ENCODE results near the gene PLA2G12B.
"Not testable (repeated sequence)": the region's sequence is repeated elsewhere in the genome, so short reads cannot be mapped to it uniquely, and the experiment has no call there.

Gene PLA2G12B, protein sequence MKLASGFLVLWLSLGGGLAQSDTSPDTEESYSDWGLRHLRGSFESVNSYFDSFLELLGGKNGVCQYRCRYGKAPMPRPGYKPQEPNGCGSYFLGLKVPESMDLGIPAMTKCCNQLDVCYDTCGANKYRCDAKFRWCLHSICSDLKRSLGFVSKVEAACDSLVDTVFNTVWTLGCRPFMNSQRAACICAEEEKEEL

GRCh38 chr10:72954596-72955554 is at the start of gene PLA2G12B:
Gene PLA2G12B (minus strand): TSS chr10:72954806. CDS start chr10:72954685, 121 bp downstream.
- no peak for DNase-seq (ENCODE audit: extremely low read depth in 1 of 2, low read depth in 1 of 2)

GRCh38 chr10:73003822-73004221 is 49.2 kb upstream of the PLA2G12B start:
- no peak for DNase-seq (ENCODE audit: extremely low read depth in 1 of 2, low read depth in 1 of 2)

DNA sequence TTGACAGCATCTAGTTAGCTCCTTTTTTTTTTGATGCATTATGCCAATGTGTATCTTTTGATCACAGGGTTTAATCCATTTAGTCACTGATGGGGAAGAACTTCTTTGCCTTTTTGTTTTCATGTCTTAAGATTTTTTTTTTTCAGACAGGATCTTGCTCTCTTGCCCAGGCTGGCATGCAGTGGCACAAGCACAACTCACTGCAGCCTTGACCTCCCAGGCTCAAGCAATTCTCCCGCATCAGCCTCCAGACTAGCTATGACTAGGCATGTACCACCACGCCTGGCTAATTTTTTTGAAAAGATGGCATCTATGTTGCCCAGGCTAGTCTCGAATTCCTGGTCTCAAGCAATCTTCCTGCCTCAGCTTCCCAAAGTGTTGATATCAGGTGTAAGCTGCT is 46.4 kb upstream of the PLA2G12B start:
- DNase-seq (ENCODE audit: extremely low read depth in 1 of 2, low read depth in 1 of 2) = no peak

DNA sequence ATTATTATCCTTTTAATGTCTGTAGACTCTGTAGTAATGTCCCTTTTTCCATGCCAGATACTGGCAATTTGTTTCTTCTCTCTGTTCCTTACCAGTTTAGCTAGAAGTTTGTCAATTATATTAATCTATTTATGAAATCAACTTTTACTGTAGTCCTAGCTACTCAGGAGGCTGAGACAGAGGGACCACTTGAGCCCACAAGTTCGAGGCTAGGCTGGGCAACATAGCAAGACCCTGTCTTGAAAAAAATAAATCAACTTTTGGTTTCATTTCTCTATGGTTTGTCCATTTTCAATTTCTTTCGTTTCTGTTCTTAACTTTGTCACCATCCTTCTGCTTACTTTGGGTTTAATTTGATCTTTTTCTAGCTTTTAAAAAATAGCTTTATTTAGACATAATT is 42.5 kb upstream of the PLA2G12B start:
- DNase-seq (ENCODE audit: extremely low read depth in 1 of 2, low read depth in 1 of 2) = no peak

DNA sequence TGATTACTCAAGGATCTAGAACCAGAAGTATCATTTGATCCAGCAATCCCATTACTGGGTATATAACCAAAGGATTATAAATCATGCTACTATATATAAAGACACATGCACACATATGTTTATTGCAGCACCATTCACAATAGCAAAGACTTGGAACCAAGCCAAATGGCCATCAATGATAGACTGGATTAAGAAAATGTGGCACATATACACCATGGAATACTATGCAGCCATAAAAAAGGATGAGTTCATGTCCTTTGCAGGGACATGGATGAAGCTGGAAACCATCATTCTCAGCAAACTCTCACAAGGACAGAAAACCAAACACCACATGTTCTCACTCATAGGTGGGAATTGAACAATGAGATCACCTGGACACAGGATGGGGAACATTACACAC is 40.9 kb upstream of the PLA2G12B start:
- not testable (repeated sequence) for DNase-seq (ENCODE audit: extremely low read depth in 1 of 2, low read depth in 1 of 2)

DNA sequence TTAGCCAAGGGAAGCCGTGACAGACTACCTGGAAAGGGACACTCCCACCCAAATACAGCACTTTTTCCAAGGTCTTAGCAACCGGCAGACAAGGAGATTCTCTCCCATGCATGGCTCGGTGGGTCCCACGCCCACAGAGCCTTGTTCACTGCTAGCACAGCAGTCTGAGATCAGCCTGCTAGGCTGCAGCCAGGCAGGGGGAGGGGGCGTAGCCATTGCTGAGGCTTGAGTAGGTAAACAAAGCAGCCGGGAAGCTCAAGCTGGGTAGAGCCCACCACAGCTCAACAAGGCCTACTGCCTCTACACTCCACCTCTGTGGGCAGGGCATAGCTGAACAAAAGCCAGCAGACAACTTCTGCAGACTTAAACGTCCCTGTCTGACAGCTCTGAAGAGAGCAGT is 35.2 kb upstream of the PLA2G12B start:
- not testable (repeated sequence) for DNase-seq (ENCODE audit: extremely low read depth in 1 of 2, low read depth in 1 of 2)

- DNase-seq (ENCODE audit: extremely low read depth in 1 of 2, low read depth in 1 of 2) = not testable (repeated sequence)
These were observed 30.0 kb upstream of the PLA2G12B start for GRCh38 chr10:72984618-72985017.

- no peak for DNase-seq (ENCODE audit: extremely low read depth in 1 of 2, low read depth in 1 of 2)
These were observed 27.4 kb upstream of the PLA2G12B start for GRCh38 chr10:72981882-72982529.

DNA sequence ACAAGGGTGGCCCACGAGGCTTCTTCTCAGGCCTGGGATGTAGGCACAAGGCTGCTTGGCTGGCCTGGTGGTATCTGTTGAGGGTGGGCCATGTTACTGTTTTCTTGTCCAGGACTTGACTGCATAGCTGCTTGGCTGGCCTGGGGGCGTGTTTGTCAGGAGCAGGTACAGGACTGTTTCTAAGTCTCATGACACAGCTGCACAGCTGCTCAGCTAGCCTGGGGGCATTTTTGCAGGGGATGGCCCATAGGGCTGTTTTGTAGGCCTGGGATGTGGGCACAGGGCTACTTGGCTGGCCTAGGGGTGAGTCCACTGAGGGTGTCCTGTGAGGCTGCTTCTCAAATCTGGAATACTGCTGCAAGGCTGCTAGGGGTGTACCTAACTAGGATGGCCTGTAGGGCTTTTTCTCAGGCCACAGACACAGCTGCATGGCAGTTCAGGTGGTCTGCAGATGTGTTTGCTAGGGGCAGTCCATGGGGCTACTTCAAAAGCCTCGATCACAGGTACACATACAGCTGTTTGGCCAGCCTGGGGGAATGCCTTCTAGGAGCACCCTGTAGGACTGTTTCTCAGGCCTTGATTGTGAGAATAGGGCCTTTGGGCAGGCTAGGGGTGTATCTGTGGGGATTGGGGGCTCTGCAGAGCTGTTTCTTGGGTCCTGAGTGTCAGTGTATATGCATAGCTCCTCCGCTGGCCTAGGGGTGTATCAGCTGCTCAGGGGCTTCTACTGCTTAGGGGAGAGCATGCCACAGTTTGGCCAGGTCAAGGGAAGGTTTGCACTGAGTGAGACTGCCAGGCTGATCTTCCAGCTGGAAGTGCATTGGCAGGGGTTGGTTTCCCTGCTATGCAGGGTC is 26.6 kb upstream of the PLA2G12B start:
- DNase-seq (ENCODE audit: extremely low read depth in 1 of 2, low read depth in 1 of 2) = no peak

DNA sequence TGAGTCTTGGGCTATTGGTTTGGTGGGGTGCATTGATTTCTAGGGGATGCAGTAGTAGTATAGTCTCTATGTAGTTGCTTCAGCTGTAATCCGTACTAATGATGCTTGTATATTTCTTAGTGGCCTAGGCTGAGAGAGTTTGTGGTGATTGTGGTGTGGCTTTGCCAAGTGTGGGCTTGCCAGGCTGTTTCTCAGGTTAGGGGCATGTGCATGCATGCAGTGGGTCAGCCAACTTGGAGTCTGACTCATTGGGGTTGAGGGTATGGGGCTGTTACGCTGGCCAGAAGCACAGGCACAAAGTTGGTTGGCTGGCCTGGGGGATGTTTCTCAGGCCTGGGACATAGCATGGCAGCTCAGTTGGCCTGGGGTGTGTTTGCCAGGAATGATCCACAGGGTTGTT is 25.7 kb upstream of the PLA2G12B start:
- DNase-seq (ENCODE audit: extremely low read depth in 1 of 2, low read depth in 1 of 2) = no peak

DNA sequence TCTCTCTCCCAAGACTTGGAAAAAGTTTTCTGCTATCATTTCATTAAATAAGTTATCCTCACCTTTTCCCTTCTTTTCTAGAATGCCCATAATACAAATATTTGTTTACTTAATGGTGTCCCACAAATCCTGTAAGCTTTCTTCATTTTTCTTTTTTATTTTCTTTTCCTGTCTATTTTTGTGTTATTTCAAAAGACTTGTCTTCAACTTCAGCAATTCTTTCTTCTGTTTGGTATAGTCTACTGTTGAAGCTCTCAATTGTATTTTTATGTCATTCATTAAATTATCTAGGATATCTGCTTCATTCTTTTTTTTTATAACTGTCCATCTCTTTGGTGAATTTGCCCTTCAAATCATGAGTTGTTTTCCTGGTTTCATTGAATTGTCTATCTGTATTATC is 25.1 kb upstream of the PLA2G12B start:
- no peak for DNase-seq (ENCODE audit: extremely low read depth in 1 of 2, low read depth in 1 of 2)

- no peak for DNase-seq (ENCODE audit: extremely low read depth in 1 of 2, low read depth in 1 of 2)
These were observed 22.3 kb upstream of the PLA2G12B start for GRCh38 chr10:72976886-72977285.

DNA sequence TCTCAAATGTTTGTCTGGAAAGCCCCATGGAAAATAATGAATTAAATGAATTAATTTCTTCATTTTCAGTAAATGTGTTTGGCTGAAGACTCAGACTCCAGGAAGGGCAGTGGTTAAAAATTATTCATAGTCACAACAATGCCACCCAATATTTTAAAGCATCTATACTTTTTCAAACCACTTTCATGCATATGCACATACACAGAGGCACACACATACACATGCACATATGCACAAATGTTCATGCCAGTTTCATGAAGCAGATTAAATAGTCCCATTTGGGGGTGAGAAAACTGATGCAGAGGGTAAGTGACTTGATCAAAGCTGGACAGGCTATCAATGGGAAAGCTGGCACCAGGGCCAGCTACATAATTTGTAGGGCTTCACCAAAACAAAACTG is 1.4 kb upstream of the PLA2G12B start:
- DNase-seq (ENCODE audit: extremely low read depth in 1 of 2, low read depth in 1 of 2) = no peak

DNA sequence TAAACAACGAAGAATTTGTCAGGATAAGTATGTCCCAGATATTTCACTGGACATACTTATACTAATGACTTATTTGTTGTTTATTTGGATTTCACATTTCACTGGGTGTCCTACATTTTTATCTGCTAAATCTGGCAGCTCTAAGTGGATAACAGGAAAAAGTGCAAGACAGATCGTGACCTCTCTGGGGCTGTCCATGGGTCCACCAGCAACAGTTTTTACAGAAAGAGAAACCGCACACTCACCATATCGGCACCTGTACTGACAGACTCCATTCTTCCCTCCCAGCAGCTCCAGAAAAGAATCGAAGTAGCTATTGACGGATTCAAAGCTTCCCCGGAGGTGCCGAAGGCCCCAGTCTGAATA is 393 bp downstream of the PLA2G12B start:
- no peak for DNase-seq (ENCODE audit: extremely low read depth in 1 of 2, low read depth in 1 of 2)

DNA sequence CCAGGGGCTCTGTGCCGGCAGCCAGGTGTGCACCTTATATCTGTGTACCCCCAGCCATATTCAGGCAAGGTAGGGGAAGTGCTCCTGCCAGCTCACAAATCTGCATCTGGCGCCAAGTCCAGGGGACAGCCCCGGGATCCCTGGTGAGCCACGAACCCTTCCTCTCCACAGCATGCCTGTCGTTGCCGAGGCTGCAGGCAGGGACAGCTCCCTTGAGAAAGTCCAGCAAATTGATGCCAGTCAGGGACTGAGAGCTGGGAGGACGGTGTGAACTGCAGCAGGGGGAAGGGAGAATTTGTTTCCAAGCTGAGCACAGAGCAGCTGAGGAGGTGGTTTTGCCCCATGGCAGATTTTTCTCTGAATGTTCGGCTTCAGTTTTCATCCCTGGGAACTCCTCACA is 919 bp downstream of the PLA2G12B start:
- DNase-seq (ENCODE audit: extremely low read depth in 1 of 2, low read depth in 1 of 2) = no peak

- no peak for DNase-seq (ENCODE audit: extremely low read depth in 1 of 2, low read depth in 1 of 2)
These were observed 1.9 kb downstream of the PLA2G12B start for GRCh38 chr10:72952642-72953158.

- no peak for DNase-seq (ENCODE audit: extremely low read depth in 1 of 2, low read depth in 1 of 2)
These were observed 2.4 kb downstream of the PLA2G12B start for GRCh38 chr10:72952189-72952588.

- DNase-seq (ENCODE audit: extremely low read depth in 1 of 2, low read depth in 1 of 2) = no peak
These were observed 2.8 kb downstream of the PLA2G12B start for GRCh38 chr10:72951760-72952159.

GRCh38 chr10:72948762-72949161 is 5.8 kb downstream of the PLA2G12B start:
- no peak for DNase-seq (ENCODE audit: extremely low read depth in 1 of 2, low read depth in 1 of 2)

DNA sequence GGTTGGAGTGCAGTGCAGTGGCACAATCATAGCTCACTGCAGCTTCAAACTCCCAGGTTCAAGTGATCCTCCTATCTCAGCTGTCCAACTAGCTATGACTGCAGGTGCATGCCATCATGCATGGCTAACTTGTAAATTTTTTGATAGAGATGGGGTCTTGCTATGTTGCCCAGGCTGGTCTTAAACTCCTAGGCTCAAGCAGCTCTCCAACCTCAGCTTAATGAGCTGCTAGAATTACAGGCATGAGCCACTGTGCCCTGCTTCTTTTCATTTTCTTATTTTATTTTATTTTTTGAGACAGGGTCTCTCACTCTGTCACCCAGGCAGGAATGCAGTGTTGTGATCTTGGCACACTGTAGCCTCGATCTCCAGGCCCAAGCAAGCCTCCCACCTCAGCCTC is 7.6 kb downstream of the PLA2G12B start:
- DNase-seq (ENCODE audit: extremely low read depth in 1 of 2, low read depth in 1 of 2) = no peak

Data from stimulated activated CD8-positive, alpha-beta memory T cell treated with anti-CD3 and anti-CD28 coated beads, Interleukin-7, amount 100 ng/mL, for 48 hours (primary cell).